Loucy (cell line): Measurements from ENCODE around the gene OLFML1.

Source experiments
- H2AFZ ChIP-seq: fragments of 200-600 bp; sonication (generic); 2 replicates; pipeline ENCODE4 v1.6.0; 2016; ENCODE audit warnings: antibody characterized with exemption, mild to moderate bottlenecking, low read length, moderate library complexity
- H3F3A ChIP-seq: fragments of 200-600 bp; 2 replicates; pipeline ENCODE4 v1.6.0; 2016; ENCODE audit warnings: antibody characterized with exemption, low read depth, mild to moderate bottlenecking
- H3K27me3 ChIP-seq: fragments of 200-600 bp; sonication (generic); 2 replicates; pipeline ENCODE4 v1.6.1; 2014; ENCODE audit warnings: low read length, mild to moderate bottlenecking; ENCODE audit not compliant: insufficient read depth, poor library complexity, severe bottlenecking
- H3K36me3 ChIP-seq: fragments of 200-600 bp; sonication (generic); 2 replicates; pipeline ENCODE4 v1.6.1; 2016; ENCODE audit warnings: low read length; ENCODE audit not compliant: insufficient read depth
- H3K4me1 ChIP-seq: fragments of 200-600 bp; sonication (generic); 2 replicates; pipeline ENCODE4 v1.5.1; 2014; ENCODE audit warnings: low read length, mild to moderate bottlenecking; ENCODE audit not compliant: insufficient read depth, poor library complexity, severe bottlenecking
- H3K4me2 ChIP-seq: fragments of 200-600 bp; sonication (generic); 2 replicates; pipeline ENCODE4 v1.6.0; 2014; ENCODE audit warnings: antibody characterized with exemption, low read length, low read depth, mild to moderate bottlenecking; ENCODE audit not compliant: poor library complexity, severe bottlenecking
- H3K4me3 ChIP-seq: fragments of 200-600 bp; sonication (generic); 2 replicates; pipeline ENCODE4 v1.5.1; 2014; ENCODE audit warnings: low read length, mild to moderate bottlenecking, mixed read lengths; ENCODE audit not compliant: poor library complexity, severe bottlenecking
- H3K79me2 ChIP-seq: fragments of 200-600 bp; sonication (generic); 2 replicates; pipeline ENCODE4 v1.6.1; 2014; ENCODE audit warnings: low read length; ENCODE audit not compliant: insufficient read depth
- H3K9ac ChIP-seq: fragments of 200-600 bp; sonication (generic); 2 replicates; pipeline ENCODE4 v1.6.0; 2014; ENCODE audit warnings: mild to moderate bottlenecking, low read depth, low read length, moderate library complexity; ENCODE audit not compliant: poor library complexity, severe bottlenecking
- H3K9me2 ChIP-seq: fragments of 200-600 bp; sonication (generic); replicated peaks from 2 replicates; pipeline ENCODE4 v1.6.1; 2016; ENCODE audit warnings: low read depth, low read length, mixed read lengths
- H3K9me3 ChIP-seq: fragments of 200-600 bp; sonication (generic); 2 replicates; pipeline ENCODE4 v1.6.1; 2014; ENCODE audit warnings: mild to moderate bottlenecking, antibody characterized with exemption, low read length, low read depth; ENCODE audit not compliant: insufficient read depth
- H4K20me1 ChIP-seq: fragments of 200-600 bp; sonication (generic); 2 replicates; pipeline ENCODE4 v1.6.0; 2014; ENCODE audit warnings: antibody characterized with exemption, low read length, mild to moderate bottlenecking; ENCODE audit not compliant: insufficient read depth, poor library complexity, severe bottlenecking
- CTCF ChIP-seq: fragments of 200-600 bp; sonication (generic); conservative IDR thresholded peaks from 2 replicates; pipeline ENCODE4 v1.5.1; 2014; ENCODE audit warnings: mild to moderate bottlenecking, antibody characterized with exemption, low read length
- EZH2phosphoT487 ChIP-seq: fragments of 200-600 bp; IDR thresholded peaks from 2 replicates; pipeline ENCODE4 v1.6.1; 2018; ENCODE audit warnings: antibody characterized with exemption, mild to moderate bottlenecking, moderate library complexity, borderline replicate concordance

OLFML1 gene

GRCh38 chr11:7486098-7486780 lies 933 bp downstream of the OLFML1 start:
- H3K4me2 ChIP-seq, result no peak overlapping the region
- no peak overlapping the region for H3K9ac ChIP-seq
- H3K4me1 ChIP-seq, result no peaks in the 10 kb centered on the region
- no peaks in the 10 kb centered on the region for H3F3A ChIP-seq
- no peaks in the 10 kb centered on the region for H3K27me3 ChIP-seq
- H3K79me2 ChIP-seq, result no peaks in the 10 kb centered on the region
- no peaks in the 10 kb centered on the region for H3K9me2 ChIP-seq
- H3K9me3 ChIP-seq, result no peaks in the 10 kb centered on the region
- no peak for TF ChIP-seq CTCF
- TF ChIP-seq EZH2phosphoT487, result no peak
- no peak overlapping the region for H2AFZ ChIP-seq
- H3K4me3 ChIP-seq, result no peak overlapping the region
- H3K36me3 ChIP-seq, result no peaks in the 10 kb centered on the region
- no peaks in the 10 kb centered on the region for H4K20me1 ChIP-seq

GRCh38 chr11:7486781-7487140 lies 1.5 kb downstream of the OLFML1 start:
- Histone ChIP-seq H3K9ac (no peak overlapping the region), H3K4me1 (no peaks in the 10 kb centered on the region), H3K79me2 (no peaks in the 10 kb centered on the region), H2AFZ (no peak overlapping the region), H4K20me1 (no peaks in the 10 kb centered on the region), H3F3A (no peaks in the 10 kb centered on the region), H3K9me2 (no peaks in the 10 kb centered on the region), H3K27me3 (no peaks in the 10 kb centered on the region), H3K4me3 (no peak overlapping the region), H3K9me3 (no peaks in the 10 kb centered on the region), H3K36me3 (no peaks in the 10 kb centered on the region), H3K4me2 (no peak overlapping the region)
- TF ChIP-seq CTCF (no peak), EZH2phosphoT487 (no peak)

GRCh38 chr11:7487360-7487759 lies 2.1 kb downstream of the OLFML1 start:
- no peaks in the 10 kb centered on the region for H4K20me1 ChIP-seq
- H3K4me2 ChIP-seq, result no peak overlapping the region
- no peak overlapping the region for H2AFZ ChIP-seq
- H3K36me3 ChIP-seq, result no peaks in the 10 kb centered on the region
- no peaks in the 10 kb centered on the region for H3K79me2 ChIP-seq
- H3K9ac ChIP-seq, result no peak overlapping the region
- no peaks in the 10 kb centered on the region for H3K9me3 ChIP-seq
- no peaks in the 10 kb centered on the region for H3K4me1 ChIP-seq
- no peaks in the 10 kb centered on the region for H3F3A ChIP-seq
- H3K27me3 ChIP-seq, result no peaks in the 10 kb centered on the region
- no peak for TF ChIP-seq CTCF
- TF ChIP-seq EZH2phosphoT487, result no peak
- no peak overlapping the region for H3K4me3 ChIP-seq
- H3K9me2 ChIP-seq, result no peaks in the 10 kb centered on the region
